CD4-positive, alpha-beta T cell treated with Interleukin-6 for 4 hours (primary cell): Measurements from ENCODE around the gene PNKD.

Source experiments
- DNase-seq: peaks from one replicate; pipeline ENCODE4 v3.0.0-alpha.2; 2020; ENCODE audit warnings: mixed read lengths

PNKD gene

DNA sequence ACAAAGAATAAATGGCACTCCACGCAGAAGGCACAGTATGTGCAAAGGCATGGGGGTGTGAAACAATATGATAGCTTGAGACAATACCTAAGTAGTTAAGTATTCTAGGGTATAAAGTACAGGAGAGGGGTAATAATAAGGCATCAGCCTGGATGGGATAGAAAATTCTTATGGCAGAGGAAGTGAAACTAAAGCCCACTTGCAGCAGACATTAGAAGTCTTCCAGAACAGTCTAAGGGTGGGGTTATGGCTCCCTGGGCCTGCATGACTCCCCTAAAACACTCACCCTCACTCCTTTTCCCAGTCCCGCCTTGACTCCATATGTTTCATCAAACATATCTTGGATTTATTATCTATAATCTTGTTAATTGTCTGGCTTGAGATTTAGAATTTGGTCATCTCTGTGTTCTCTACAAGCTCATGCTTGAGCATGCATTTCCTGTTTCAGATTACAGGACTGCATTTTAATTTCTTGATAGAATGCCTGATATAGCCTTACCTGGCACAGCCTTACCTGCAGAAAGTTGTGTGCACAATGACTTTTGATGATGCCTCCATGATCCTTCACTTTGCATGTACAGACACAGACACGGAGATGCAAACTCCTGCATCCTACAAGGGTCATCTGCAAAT is 50.5 kb downstream of the PNKD start:
- DNase-seq = no peak

DNA sequence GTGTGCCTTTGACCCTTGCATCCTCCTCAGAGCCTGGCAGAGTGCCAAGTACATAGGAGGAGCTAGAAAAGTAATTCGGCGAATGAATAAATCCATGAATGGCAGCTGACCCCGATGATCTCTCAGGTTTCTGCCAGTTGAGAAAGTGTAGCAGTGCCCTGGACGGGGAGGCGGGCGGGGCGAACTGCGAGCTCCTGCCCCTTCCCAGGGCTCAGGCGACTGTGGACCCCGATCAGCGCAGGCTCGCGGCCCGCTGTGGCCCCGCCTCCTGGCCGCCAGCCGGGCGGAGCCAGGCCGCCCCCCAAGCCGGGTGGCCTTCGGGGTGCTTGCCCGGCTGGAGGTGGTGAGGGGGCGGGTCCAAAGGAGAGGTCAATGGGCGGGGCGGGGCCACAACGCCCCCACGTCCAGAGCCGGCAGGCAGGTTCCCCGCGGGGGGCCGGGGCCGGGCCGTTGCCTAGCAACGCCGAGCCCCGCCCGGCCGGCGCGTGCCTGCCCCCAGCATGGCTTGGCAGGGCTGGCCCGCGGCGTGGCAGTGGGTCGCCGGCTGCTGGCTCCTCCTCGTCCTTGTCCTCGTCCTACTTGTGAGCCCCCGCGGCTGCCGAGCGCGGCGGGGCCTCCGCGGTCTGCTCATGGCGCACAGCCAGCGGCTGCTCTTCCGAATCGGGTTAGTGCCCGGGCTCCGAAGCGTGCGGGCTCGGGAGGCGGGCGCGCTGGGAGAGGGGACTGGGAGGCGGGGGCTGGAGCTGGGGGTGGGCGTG is 52.6 kb downstream of the PNKD start:
- peak; percentile 61 for DNase-seq

- no peak for DNase-seq
Measured at GRCh38 chr2:218323526-218324472, 53.5 kb downstream of the PNKD start.

DNA sequence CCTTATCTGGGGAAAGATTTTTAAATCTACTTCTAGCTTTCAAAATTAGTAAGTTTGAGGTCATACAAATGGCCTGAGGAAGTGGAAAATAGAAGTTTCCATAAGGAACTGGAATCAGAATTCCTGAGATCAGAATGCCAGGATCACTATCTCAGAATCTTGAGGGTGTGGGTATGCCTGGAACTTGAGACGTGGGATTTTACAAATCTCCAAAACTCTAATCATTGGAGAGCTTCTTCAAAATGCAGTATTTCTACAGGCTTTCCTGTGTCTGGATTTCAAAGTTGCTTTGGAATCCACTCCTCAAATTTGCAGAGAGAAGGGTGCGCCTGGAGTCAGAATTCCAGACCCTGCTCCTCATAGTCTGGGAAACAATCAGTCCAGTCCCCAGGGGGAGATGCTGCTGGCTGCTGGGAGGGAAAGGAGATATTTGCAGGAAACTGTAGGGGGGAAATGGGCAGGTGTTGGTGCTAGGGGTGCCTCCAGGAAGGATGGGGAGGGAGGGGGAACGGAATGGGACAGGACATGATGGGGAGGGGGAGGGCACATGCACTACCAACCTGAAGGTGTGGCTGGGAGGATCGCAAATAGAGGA is 55.3 kb downstream of the PNKD start:
- no peak for DNase-seq

GRCh38 chr2:218326315-218326714 is 56.0 kb downstream of the PNKD start:
- no peak for DNase-seq

GRCh38 chr2:218327451-218328210 is 57.3 kb downstream of the PNKD start:
- DNase-seq = no peak

DNA sequence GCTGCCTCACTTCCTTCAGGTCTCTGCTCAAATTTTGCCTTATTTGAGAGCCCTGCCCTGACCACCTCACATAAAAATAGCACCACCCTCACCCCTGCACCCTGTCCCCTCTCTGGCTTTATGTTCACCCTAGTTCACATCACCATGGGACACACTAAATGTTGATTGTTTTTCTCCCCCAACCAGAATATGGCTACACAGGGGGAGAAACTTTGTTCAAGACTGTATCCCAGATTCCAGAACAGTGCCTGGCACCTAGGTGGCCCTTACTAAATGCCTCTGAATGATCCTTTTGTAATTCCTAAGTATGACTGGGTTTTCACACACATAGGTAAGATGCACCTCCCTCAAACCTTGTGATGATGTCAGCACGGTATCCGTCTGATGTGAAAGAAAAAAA is 58.0 kb downstream of the PNKD start:
- DNase-seq = no peak

DNA sequence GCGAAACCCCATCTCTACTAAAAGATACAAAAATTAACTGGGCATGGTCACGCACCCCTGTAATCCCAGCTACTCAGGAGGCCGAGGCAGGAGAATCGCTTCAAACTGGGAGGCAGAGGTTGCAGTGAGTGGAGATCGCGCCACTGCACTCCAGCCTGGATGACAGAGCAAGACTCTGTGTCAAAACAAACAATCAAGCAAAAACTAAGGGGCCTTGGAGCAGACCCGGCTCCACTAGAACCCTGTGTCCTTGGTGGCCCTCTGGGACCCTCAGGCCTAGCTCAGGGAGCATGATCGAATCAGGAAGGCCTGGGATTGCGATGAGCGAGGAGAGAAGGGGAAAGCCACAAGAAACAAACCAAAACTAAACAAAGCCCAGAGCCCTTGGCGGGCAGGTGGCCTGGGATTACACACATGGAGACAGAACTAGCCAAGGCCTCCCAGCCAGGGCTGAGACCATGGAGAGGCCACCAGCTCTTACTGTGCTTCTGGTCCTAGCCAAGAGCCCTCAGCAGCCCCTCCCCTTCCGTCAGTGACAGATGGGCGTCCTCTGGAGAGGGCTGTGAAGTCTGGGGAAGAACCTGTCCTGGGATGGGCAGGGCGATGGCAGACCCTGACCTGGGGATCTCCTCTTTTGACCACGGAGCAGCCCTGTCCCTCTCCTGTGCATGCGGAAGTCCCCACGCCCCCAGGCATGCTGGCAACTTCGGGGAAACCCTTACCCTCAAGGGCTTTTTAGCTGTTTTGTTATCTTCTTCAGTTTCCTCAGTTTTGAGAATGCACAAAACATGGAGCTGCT is 58.9 kb downstream of the PNKD start:
- DNase-seq = no peak

DNA sequence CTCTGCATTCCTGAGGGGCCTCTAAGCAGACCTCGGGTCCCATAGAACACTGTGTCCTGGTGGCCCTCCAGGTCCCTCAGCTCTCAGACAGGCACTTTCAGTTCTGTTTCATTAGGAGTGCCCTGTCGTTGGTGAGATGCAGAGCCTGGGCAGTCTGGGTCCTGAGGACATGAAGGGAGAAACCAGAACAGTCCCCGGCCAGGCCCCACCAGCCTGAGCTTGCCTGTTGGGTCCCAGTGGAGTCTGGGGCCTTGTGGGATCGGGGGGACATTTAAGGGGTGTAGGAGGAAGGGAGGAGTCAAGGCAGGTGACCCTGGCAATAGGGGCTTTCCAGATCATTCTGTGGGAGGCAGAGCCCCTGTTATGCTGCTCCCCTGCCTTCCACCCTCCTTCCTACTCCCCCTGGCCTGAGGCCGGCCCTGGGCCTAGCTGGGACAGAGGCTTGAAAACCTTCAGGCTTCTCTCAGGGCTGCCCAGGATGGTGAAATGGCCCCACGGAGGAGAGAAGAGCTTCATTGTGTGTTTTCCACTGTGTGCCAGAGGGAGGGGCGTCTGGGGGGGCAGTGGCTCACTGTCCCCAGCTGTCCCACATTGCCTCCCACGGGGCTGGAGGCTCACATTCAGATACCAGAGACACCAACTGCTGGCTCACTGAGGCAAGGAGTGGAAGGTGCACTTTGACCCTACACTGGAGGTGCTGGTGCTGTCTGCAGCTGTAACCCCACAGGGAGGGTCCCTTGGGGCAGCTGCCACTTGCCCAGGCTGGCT is 59.7 kb downstream of the PNKD start:
- DNase-seq = no peak

GRCh38 chr2:218331745-218332144 is 61.4 kb downstream of the PNKD start:
- no peak for DNase-seq

GRCh38 chr2:218332288-218332687 is 62.0 kb downstream of the PNKD start:
- DNase-seq = no peak

- no peak for DNase-seq
Measured at GRCh38 chr2:218332920-218333645, 62.8 kb downstream of the PNKD start.

DNA sequence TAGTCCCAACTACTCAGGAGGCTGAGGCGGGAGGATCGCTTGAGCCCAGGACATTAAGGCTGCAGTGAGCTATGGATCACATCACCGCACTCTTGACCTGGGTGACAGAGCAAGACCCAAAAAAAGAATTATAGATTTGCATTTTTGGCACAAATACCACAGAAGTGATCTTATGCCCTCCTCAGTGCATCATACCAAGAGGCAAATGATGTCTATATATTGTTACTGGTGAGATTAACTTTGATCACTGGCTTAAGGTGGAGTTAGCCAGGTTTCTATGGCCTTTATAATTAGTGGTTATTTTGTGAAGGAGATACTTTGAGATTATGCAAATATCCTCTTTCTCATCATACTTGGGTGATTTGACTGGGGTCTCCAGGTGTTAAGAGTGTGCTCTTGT is 64.2 kb downstream of the PNKD start:
- no peak for DNase-seq

- DNase-seq = no peak
Measured at GRCh38 chr2:218340656-218341055, 70.3 kb downstream of the PNKD start.

DNA sequence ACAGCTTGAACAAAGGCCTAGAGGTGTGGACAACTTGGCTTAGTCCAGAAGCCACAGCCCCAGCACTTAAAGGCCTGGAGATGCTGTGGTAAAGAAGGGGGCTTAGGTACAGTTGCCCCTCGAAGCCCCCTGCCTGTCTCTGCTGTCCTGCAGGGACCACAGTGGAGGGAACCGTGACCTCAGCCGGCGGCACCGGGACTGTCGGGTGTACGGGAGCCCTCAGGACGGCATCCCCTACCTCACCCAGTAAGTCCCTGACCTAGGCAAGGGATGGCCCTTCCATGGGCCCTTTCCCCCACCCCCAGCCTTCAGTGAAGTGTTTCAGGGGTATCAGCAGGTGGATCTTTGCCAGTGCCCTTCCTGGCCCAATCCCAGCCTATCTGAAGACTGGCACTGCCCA is 71.1 kb downstream of the PNKD start:
- no peak for DNase-seq

DNA sequence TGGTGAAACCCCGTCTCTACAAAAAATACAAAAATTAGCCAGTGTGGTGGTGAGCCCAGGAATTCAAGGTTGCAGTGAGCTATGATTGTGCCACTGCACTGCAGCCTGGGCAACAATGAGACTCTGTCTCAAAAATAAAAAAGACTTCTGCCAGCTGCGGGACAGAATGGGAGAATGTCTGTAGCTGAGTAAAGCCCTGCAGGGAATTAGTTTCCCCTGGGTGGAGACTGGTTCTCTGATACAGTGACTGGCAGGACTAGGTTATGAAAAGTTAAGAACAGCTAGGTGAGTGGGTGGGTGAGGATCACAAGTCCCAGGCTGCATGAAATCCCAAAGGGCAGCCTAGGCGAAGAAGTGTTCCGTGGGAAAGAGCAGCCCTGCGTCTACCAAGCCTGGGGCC is 72.5 kb downstream of the PNKD start:
- DNase-seq = no peak

GRCh38 chr2:218343591-218343990 is 73.3 kb downstream of the PNKD start:
- DNase-seq = no peak

- DNase-seq = no peak
Measured at GRCh38 chr2:218344090-218344754, 73.9 kb downstream of the PNKD start.

DNA sequence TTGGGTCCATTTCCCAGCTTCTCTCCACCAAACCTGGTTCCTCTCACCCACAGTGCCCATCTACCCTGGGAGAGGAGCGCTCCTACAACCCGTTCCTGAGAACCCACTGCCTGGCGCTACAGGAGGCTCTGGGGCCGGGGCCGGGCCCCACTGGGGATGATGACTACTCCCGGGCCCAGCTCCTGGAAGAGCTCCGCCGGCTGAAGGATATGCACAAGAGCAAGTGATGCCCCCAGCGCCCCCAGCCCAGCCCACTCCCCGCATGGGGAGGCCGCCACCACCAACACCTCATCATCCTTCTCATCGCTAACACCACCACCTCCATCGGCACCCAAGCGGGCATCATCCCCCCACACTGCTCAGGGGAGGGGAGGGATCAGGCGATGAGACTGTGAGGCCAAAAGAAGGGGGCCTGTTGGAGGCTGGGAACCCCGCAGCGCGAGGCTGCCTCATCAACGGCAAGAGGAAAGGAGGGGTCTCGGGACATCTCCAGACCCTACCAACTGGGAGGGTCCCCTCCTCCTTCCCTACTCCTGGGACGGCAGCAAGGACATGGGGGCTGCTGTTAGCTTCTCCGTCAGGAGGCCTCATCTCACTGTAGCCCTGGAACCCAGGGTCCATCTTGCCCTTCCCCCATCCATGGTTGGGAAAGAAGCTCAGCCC is 74.6 kb downstream of the PNKD start:
- no peak for DNase-seq
